ENCODE data around the gene GOLGA3.

GOLGA3 gene

DNA sequence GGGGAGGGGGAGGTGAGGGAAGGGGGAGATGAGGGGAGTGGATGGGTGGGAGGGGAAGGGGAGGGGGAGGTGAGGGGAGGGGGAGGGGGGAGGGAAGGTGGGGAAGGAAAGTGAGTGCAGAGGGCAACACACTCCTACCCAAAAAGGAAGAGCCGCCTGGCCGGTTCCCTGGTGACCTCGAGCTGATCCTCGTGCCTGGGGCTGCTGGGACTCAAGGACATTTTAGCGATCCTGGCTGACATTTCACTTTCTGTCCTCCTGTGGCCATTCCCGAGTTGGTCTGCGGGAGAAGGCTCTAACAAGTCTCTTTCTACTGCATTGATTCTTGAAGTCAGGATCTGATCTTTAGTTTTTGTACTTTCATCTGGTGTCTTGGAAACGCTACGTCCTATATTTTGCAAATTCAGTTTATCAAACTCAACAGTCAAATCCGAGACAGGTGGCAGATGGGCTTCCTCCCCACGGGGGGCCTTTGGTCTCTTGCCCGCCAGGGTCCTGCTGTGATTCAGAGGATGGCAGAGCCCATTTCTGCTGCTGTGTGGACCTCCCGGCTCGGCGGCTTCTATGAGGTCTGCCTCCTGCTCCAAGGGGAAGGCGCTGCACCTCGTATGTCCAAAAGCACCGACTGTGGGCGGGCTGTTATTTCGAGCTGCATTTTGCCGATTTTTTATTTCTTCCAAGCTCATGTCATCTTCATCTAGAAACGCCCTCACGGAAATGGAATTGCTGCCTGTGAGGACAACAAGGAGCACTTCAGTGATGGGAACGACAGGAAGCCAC lies 98.9 kb downstream of the GOLGA3 start:
- peak; percentile 48 for DNase-seq (ENCODE audit: low read depth)
- H3K4me3 ChIP-seq (ENCODE audit: low read depth, low read length): no peak overlapping the region
- no peak for TF ChIP-seq POLR2A (IDR thresholded peaks at IDR 0.05; ENCODE audit: extremely low read depth, insufficient read length)
- TF ChIP-seq, protein P1, sequence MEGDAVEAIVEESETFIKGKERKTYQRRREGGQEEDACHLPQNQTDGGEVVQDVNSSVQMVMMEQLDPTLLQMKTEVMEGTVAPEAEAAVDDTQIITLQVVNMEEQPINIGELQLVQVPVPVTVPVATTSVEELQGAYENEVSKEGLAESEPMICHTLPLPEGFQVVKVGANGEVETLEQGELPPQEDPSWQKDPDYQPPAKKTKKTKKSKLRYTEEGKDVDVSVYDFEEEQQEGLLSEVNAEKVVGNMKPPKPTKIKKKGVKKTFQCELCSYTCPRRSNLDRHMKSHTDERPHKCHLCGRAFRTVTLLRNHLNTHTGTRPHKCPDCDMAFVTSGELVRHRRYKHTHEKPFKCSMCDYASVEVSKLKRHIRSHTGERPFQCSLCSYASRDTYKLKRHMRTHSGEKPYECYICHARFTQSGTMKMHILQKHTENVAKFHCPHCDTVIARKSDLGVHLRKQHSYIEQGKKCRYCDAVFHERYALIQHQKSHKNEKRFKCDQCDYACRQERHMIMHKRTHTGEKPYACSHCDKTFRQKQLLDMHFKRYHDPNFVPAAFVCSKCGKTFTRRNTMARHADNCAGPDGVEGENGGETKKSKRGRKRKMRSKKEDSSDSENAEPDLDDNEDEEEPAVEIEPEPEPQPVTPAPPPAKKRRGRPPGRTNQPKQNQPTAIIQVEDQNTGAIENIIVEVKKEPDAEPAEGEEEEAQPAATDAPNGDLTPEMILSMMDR (IDR thresholded peaks at IDR 0.05; ENCODE audit: low read depth, low read length): no peak
- TF ChIP-seq, protein P2, sequence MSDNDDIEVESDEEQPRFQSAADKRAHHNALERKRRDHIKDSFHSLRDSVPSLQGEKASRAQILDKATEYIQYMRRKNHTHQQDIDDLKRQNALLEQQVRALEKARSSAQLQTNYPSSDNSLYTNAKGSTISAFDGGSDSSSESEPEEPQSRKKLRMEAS (IDR thresholded peaks at IDR 0.05; ENCODE audit: low read depth, low read length): no peak
- TF ChIP-seq MYC (IDR thresholded peaks at IDR 0.05; ENCODE audit: low read depth, low read length): no peak

DNA sequence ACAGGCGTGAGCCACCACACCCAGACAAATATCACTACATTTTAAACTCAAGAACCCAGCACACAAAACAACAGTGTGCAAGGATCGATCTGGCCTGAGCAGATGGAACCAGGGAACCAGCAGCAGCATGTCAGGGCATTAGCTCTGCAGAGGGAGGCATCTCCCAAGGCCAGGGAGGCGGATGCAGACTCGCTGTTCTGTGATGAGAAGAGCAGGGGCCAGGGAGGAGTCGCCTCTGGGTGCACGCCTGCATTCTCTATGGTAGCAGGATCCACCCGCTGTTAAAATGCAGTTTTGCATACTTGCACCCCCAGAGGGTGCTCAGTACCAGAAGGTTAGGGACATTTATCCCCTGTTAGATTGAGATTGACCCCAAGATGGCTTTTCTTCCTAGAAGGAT lies 100.2 kb downstream of the GOLGA3 start:
- DNase-seq (ENCODE audit: low read depth): no peak
- no peak overlapping the region for H3K4me3 ChIP-seq (ENCODE audit: low read depth, low read length)
- TF ChIP-seq MYC (IDR thresholded peaks at IDR 0.05; ENCODE audit: low read depth, low read length) (no peak), POLR2A (IDR thresholded peaks at IDR 0.05; ENCODE audit: extremely low read depth, insufficient read length) (no peak)
- TF ChIP-seq, protein P1 (IDR thresholded peaks at IDR 0.05; ENCODE audit: low read depth, low read length): no peak
- TF ChIP-seq, protein P2 (IDR thresholded peaks at IDR 0.05; ENCODE audit: low read depth, low read length): no peak

DNA sequence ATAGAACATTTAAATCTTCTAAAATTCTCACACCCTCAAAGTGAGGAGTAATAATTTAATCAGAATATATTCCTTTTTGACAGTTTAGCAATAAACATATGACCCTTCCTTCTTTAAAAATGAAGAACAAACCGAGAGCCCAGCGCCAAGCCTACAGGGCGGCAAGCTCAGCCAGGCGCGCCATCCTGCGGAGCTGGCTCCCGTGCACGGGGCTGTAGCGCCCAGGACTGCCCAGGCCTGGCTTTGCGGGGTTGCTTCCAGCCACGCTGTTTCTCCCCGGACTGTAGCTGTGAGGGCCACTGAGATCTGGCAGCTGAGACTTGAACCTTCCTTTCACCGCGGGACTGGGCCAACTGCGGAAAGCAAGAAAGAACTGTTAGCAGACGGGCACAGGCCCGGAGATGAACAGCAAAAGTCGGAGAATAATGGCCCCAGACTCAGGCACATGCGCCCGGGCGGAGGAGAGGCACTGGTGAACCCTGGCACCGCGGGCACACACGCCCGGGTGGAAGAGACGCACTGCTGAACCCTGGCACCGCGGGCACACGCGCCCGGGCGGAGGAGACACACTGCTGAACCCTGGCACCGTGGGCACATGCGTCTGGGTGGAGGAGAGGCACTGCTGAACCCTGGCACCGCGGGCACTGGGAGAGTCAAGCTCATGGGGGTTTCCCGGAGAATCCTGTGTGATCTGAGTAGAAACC lies 101.4 kb downstream of the GOLGA3 start:
- TF ChIP-seq, protein P1 (IDR thresholded peaks at IDR 0.05; ENCODE audit: low read depth, low read length): no peak
- TF ChIP-seq, protein P2 (IDR thresholded peaks at IDR 0.05; ENCODE audit: low read depth, low read length): no peak
- TF ChIP-seq MYC (IDR thresholded peaks at IDR 0.05; ENCODE audit: low read depth, low read length) (no peak), POLR2A (IDR thresholded peaks at IDR 0.05; ENCODE audit: extremely low read depth, insufficient read length) (no peak)
- no peak for DNase-seq (ENCODE audit: low read depth)

DNA sequence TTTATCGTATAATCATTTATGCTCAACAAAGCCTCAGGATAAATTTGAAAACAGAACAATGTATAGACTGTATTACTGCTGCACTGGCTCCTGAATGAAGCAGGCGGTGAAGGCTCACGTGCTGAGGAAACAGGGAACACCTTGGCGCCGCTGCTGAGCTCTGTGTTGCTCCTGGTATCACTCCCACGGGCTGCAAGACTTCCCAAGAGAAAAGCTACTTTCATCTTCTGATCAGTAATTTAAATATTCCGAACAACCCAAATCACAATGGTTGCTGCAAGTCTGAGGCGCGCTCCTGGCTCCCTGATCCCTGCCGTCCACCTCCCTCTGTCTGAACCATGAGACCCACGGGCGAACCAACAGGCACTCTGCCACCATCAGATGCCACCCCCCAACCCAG lies 102.3 kb downstream of the GOLGA3 start:
- DNase-seq (ENCODE audit: low read depth): no peak
- no peak for TF ChIP-seq POLR2A (IDR thresholded peaks at IDR 0.05; ENCODE audit: extremely low read depth, insufficient read length)
- TF ChIP-seq, protein P1 (IDR thresholded peaks at IDR 0.05; ENCODE audit: low read depth, low read length): no peak
- TF ChIP-seq, protein P2 (IDR thresholded peaks at IDR 0.05; ENCODE audit: low read depth, low read length): no peak
- TF ChIP-seq MYC (IDR thresholded peaks at IDR 0.05; ENCODE audit: low read depth, low read length): no peak

More for the DNA sequence above, 101.4 kb downstream of the GOLGA3 start:
- H3K4me3 ChIP-seq (ENCODE audit: low read depth, low read length): no peak overlapping the region

DNA sequence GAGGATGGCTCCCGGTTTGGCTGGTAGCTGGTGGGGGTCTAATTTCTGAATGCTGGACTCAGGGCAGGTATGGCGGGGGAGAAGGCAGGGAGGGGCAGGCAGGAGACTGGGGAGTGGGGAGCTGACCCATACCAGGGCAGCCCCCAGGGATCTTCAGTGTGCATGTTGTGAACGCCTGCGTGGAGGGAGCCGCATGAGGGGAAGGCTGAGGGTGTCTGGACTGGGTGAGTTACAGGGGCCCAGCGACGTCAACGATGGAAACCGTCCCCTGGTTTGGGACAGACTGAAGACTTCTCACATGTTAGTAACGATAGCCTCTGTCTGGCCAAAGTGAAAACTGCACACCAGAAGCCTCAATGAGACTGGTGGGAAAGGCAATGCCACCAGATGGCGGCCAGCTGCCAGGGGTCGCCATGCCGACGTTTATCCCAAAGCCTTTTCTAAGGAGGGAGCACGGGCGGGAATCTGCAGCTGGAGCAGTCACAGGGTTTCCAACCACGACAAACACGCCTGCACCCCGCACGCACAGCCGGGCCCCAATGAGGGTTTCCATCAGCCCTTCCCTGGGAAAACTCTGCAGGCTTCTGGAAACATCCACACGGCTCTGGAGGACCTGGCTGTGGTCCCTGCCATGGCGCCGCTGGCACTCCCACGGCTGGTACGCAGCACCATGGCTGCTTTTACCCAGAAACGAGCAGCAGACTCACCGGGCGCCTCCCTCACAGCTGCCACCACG lies 104.0 kb downstream of the GOLGA3 start:
- TF ChIP-seq, protein P1 (IDR thresholded peaks at IDR 0.05; ENCODE audit: low read depth, low read length): no peak
- TF ChIP-seq MYC (IDR thresholded peaks at IDR 0.05; ENCODE audit: low read depth, low read length): no peak
- TF ChIP-seq, protein P2 (IDR thresholded peaks at IDR 0.05; ENCODE audit: low read depth, low read length): no peak
- no peak for TF ChIP-seq POLR2A (IDR thresholded peaks at IDR 0.05; ENCODE audit: extremely low read depth, insufficient read length)
- no peak overlapping the region for H3K4me3 ChIP-seq (ENCODE audit: low read depth, low read length)
- DNase-seq (ENCODE audit: low read depth): no peak

More for the DNA sequence above, 102.3 kb downstream of the GOLGA3 start:
- no peak overlapping the region for H3K4me3 ChIP-seq (ENCODE audit: low read depth, low read length)

Measured in NB4 (cell line).